Endothelial cell of umbilical vein (primary cell): ENCODE results near the gene KRT81.

Experiments
- EZH2 ChIP-seq: IDR thresholded peaks from 2 replicates; pipeline ENCODE4 v1.6.1; 2012; ENCODE audit warnings: borderline replicate concordance, low read depth, mild to moderate bottlenecking, moderate library complexity, low read length, inconsistent platforms; ENCODE audit not compliant: severe bottlenecking
- MYC ChIP-seq: IDR thresholded peaks from one replicate; pipeline ENCODE4 v1.6.1; 2011; ENCODE audit warnings: mild to moderate bottlenecking, low read depth, low read length
- POLR2A ChIP-seq: IDR thresholded peaks from 2 replicates; pipeline ENCODE4 v1.6.1; 2012; ENCODE audit warnings: low read depth, mild to moderate bottlenecking, control low read depth, low read length
- POLR2AphosphoS5 ChIP-seq: IDR thresholded peaks from 2 replicates; pipeline ENCODE4 v1.6.1; 2012; ENCODE audit warnings: low read depth, mild to moderate bottlenecking, control low read depth, low read length, moderate library complexity; ENCODE audit not compliant: insufficient read depth
- TF ChIP-seq, protein P1 (sequence below), 2 donors: IDR thresholded peaks; 1 replicate in 1 of 2; 2 replicates in 1 of 2; pipeline ENCODE4 v1.5.1; 2011; ENCODE audit warnings: low read length in 2 of 2, mild to moderate bottlenecking in 2 of 2, moderate library complexity in 2 of 2, control low read depth in 1 of 2, inconsistent platforms in 1 of 2, low read depth in 1 of 2; ENCODE audit not compliant: insufficient read depth in 1 of 2; ENCODE audit errors: extremely low read depth in 1 of 2
- TF ChIP-seq, protein P2 (sequence below): IDR thresholded peaks from 2 replicates; pipeline ENCODE4 v1.6.1; 2011; ENCODE audit not compliant: insufficient read depth, insufficient read length

DNA sequence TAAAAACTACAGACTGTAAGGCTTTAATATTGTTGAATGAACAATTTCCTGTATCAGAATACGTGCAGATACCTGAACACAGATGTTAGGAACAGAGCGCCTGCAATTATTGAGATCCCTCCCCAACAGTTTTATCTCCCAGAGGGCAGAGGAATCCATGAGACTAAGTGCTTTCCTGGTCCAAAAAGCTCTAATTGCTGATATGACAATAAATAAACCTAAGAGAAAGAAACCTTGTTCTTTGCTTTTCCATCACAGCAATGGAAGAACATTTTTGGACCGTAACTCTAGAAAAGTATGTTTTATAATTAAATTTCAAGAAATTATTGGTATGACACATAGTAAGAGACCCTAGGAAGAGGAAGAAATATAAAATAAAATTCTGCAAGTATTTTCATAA, 42.9 kb upstream of the KRT81 start:
- no peak for TF ChIP-seq MYC
- TF ChIP-seq, protein P1, sequence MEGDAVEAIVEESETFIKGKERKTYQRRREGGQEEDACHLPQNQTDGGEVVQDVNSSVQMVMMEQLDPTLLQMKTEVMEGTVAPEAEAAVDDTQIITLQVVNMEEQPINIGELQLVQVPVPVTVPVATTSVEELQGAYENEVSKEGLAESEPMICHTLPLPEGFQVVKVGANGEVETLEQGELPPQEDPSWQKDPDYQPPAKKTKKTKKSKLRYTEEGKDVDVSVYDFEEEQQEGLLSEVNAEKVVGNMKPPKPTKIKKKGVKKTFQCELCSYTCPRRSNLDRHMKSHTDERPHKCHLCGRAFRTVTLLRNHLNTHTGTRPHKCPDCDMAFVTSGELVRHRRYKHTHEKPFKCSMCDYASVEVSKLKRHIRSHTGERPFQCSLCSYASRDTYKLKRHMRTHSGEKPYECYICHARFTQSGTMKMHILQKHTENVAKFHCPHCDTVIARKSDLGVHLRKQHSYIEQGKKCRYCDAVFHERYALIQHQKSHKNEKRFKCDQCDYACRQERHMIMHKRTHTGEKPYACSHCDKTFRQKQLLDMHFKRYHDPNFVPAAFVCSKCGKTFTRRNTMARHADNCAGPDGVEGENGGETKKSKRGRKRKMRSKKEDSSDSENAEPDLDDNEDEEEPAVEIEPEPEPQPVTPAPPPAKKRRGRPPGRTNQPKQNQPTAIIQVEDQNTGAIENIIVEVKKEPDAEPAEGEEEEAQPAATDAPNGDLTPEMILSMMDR (IDR thresholded peaks at IDR 0.05; ENCODE audit: extremely low read depth in 1 of 2, insufficient read depth in 1 of 2, low read depth in 1 of 2, low read length in 2 of 2) = no peak
- no peak for TF ChIP-seq EZH2
- no peak for TF ChIP-seq POLR2A
- TF ChIP-seq POLR2AphosphoS5 = no peak
- TF ChIP-seq, protein P2, sequence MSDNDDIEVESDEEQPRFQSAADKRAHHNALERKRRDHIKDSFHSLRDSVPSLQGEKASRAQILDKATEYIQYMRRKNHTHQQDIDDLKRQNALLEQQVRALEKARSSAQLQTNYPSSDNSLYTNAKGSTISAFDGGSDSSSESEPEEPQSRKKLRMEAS = no peak
